Measurements from ENCODE around the gene DACT3.

- TF ChIP-seq CTCF (conservative IDR thresholded peaks at IDR 0.05; ENCODE audit: low read length) (no peak), EZH2phosphoT487 (IDR thresholded peaks at IDR 0.05; ENCODE audit: borderline replicate concordance) (no peak)
Measured at GRCh38 chr19:46609511-46610412, 51.2 kb downstream of the DACT3 start.

Data from Loucy (cell line).